ENCODE results near the gene PTK6. TPM values are rescaled to one million over a fixed set of nuclear protein-coding genes. Genes with fewer than 3 reads are reported as not detected.
A peak's percentile ranks its signal among the peaks of the same experiment; 100 is the strongest.

The PTK6 gene
- total and polyA plus RNA-seq, 2 of the 13 experiments (the other 11 are each of a cell fraction or from before 2014, with no cell fraction given) = 0.08 TPM; not detected in 1

GRCh38 chr20:63577317-63577894 lies 40.2 kb upstream of the PTK6 start (continued):
- TF ChIP-seq ZNF142 (CRISPR knock-in tag; IDR thresholded peaks at IDR 0.05) (peak; percentile 61; the same call in 1 of the 2 replicates), THAP8 (CRISPR knock-in tag; IDR thresholded peaks at IDR 0.05; ENCODE audit: borderline replicate concordance) (no peak), SRY (CRISPR knock-in tag; IDR thresholded peaks at IDR 0.05) (0 out of 2 replicates have a peak, but pooled peaks have one; percentile 46), FOXO1 (CRISPR knock-in tag; IDR thresholded peaks at IDR 0.05) (no peak), ONECUT2 (CRISPR knock-in tag; IDR thresholded peaks at IDR 0.05) (no peak), RFXANK (CRISPR knock-in tag; IDR thresholded peaks at IDR 0.05) (no peak), ZNF567 (CRISPR knock-in tag; IDR thresholded peaks at IDR 0.05; ENCODE audit: borderline replicate concordance) (no peak), NFE2L2 (IDR thresholded peaks at IDR 0.05; ENCODE audit: low read length) (no peak), STAT5B (CRISPR knock-in tag; IDR thresholded peaks at IDR 0.05) (no peak), MYC (CRISPR knock-in tag; IDR thresholded peaks at IDR 0.05; ENCODE audit: borderline replicate concordance) (peak; percentile 69; the same call in 1 of the 2 replicates), NFKB2 (CRISPR knock-in tag; IDR thresholded peaks at IDR 0.05; ENCODE audit: borderline replicate concordance) (peak; percentile 85; the same call in 1 of the 2 replicates), HDAC1 (CRISPR knock-in tag; IDR thresholded peaks at IDR 0.05) (peak; percentile 53; the same call in 1 of the 2 replicates), RNF219 (CRISPR knock-in tag; IDR thresholded peaks at IDR 0.05) (no peak), ZNF121 (CRISPR knock-in tag; IDR thresholded peaks at IDR 0.05) (no peak), RXRA (CRISPR knock-in tag; IDR thresholded peaks at IDR 0.05) (peak; percentile 37), PCBP2 (optimal IDR thresholded peaks at IDR 0.05; ENCODE audit: low read depth, low read length, poor library complexity, severe bottlenecking) (no peak), PPARG (CRISPR knock-in tag; conservative IDR thresholded peaks at IDR 0.05) (no peak), ZNF205 (CRISPR knock-in tag; IDR thresholded peaks at IDR 0.05) (0 out of 2 replicates have a peak, but pooled peaks have one; percentile 45), TP53 (CRISPR knock-in tag; conservative IDR thresholded peaks at IDR 0.05) (no peak), HOXA3 (CRISPR knock-in tag; IDR thresholded peaks at IDR 0.05) (no peak; the same call in 1 of the 2 replicates), CEBPG (CRISPR knock-in tag; IDR thresholded peaks at IDR 0.05) (no peak)

Data from HepG2 (cell line).